Activated effector memory CD4-positive, alpha-beta T cell treated with anti-CD3 and anti-CD28 coated beads, Interleukin-2, amount 50 U/mL, for 16 hours (primary cell): Measurements from ENCODE around the gene BRMS1.
A peak's percentile ranks its signal among the peaks of the same experiment; 100 is the strongest.

Source experiments
- DNase-seq: peaks from one replicate; pipeline ENCODE4 v3.0.0-alpha.2; 2020

The BRMS1 gene

GRCh38 chr11:66336234-66337102, 8.4 kb downstream of the BRMS1 start, which contains the start of gene RIN1:
Gene RIN1 (minus strand): TSS chr11:66336434. CDS start chr11:66336402, 32 bp downstream.
- DNase-seq: peak; percentile 74

DNA sequence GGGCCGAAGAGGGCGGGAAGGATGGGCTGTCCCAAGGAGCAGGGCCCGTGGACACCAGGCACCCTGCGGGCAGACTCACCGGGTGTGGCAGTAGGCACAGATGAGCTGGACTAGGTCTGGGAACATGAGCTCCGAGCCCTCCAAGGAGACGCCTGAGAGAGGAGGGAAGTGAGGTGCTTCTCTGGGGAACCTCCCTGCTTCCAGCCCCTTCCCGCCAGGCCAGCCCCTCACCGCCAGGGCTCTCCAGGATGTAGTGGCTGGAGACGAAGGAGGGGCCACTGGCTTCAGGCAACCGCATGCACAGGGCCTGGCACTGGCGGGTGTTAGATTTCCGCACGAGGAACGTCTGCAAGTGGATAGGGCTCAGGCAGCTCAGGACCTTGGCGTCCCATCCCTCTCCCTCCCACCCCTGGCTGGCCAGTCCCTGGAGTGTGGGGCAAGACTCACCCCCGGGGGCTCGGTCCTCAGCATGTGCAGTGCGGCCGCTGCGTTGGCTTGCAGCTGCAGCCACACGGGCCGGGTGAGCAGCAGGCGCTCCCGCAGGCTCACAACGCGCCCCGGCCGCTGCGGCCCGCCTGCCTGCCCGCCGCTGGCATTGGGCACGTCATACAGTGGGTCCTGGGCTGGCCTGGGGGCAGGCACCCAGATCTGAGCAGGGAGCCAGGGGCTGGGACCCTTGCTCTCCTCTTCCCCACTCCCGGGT, 9.2 kb downstream of the BRMS1 start:
- DNase-seq: no peak

DNA sequence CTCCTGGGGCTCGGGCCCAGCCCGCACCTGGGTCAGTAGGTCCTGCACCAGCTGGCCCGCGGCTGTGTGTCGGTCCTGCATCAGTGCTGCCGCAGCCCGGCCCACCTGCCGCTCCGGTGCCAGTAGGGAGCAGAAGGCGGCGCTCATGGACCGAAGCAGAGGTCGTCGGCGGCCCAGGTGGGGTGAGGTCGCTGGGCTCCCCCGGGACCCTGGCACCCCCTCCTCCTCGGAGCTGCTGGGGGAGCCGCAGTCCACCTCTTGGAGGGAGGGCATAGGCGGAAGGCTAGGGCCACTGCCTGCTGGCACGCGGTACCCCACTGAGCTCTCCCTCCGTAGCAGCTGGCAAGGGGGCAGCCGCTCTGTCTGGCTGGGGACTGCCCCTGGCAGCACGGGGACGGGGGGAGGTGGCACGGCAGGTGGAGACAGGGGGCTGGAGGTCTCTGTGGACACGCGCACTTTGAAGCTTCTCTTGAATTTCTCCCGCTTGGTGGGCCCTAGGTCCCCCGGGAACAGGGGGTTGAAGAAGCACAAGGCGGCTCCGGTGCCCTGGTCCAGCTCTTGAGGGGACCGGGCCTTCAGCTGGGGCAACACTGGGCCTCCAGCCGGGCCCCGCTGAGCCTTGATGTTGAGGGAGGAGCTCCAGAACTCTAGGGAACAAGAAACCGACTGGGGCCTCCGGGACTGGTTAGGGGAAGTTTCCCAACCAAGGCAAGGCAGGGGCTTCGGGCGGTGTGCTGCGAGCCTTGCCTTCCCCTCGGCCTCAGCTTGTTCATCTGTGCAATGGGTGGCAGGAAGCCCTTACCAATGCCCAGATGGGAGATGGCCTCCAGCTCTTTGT, 10.1 kb downstream of the BRMS1 start:
- DNase-seq: no peak

DNA sequence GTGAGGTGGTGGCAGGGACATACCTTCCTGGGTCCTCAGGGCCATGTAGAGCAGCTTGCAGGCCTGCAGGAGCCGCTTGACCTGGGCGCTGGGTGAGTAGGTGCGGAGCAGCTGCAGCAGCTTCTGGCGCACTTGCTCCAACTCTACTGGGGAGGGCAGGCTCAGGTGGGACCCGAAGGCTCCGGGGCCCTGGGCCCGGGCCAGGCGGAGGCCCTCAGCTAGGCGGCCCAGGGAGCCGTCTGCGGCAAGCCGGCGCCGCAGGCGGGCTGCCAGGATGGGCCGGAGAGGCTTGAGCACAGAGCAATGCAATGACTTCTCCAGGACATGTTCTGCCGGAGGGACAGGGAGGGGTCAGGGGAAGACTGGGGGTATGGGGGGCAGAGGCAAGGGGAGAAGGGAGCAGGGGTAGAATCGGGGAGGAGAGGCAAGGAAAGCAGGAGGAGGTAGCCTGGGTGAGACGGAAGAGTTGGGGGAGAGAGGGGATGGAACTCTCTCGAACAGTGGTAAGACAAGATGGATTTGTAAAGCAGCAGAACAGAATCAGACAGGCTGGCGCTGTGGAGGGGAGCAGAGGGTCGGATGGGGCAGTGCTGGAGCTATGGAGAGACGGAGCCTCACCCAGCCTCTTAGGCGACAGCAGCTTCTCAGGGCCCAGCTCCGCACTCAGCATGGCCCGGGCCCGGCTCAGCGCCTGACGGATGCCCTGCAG, 10.9 kb downstream of the BRMS1 start:
- DNase-seq: no peak

- DNase-seq: no peak
These were observed 11.6 kb downstream of the BRMS1 start for GRCh38 chr11:66333220-66333877.

GRCh38 chr11:66332371-66333219, 12.3 kb downstream of the BRMS1 start:
- no peak for DNase-seq

DNA sequence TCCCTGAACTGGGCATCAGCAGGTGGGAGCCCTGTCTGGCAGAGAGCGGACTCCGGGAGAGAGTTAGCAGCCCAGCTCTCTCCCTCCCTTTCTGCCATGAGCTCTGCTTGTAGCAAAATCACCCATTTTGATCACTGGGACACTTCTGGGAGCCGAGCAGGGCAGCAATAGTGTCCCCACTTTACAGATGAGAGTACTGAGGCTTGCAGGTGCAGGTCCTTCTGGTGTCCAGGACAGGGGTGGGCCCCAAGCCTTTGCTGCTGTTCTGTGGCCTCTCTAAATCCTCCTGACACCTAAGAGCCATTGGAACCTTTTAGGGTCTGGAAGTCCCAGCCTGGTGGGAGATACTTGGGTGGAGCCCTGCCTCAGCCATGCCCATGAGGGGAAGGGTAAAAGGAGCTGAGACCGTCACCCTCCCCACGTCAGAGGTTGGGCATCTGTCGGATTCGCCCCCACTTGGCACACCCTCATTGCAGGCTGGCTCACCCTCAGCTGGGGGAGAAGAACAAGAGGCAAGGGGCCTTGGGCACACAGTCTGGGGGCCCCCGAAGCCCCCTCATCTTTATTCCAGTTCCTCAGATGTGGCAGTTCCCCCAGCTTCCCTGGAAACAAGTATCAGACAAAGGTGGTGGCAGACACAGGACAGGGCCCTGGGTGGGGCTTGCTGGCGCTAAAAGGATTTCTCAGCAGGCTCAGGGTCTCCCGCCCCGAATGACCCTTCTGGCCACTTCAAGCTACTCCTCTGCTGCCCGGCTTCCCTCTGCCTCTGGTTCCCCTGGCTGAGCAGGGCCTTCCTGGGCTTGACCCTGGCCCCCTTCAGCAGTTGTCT, 13.1 kb downstream of the BRMS1 start:
- no peak for DNase-seq

- no peak for DNase-seq
These were observed 14.0 kb downstream of the BRMS1 start for GRCh38 chr11:66330931-66331330.

- no peak for DNase-seq
These were observed 15.7 kb downstream of the BRMS1 start for GRCh38 chr11:66329165-66329673.

GRCh38 chr11:66328302-66329144, 16.4 kb downstream of the BRMS1 start:
- peak; percentile 92 for DNase-seq

DNA sequence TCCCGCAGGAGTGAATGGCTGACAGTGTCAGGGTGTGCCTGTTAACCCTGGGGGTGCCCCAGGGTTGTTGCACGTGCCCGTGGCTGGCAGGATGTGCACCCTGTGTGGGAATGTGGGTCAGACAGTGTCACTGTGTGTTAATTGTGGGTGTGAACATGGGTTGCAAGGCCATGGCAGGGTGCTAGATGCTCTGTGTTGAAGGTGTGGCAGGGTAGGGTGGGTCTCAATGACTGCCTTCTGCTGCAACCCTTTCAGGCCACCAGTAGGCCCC, 16.9 kb downstream of the BRMS1 start:
- no peak for DNase-seq

DNA sequence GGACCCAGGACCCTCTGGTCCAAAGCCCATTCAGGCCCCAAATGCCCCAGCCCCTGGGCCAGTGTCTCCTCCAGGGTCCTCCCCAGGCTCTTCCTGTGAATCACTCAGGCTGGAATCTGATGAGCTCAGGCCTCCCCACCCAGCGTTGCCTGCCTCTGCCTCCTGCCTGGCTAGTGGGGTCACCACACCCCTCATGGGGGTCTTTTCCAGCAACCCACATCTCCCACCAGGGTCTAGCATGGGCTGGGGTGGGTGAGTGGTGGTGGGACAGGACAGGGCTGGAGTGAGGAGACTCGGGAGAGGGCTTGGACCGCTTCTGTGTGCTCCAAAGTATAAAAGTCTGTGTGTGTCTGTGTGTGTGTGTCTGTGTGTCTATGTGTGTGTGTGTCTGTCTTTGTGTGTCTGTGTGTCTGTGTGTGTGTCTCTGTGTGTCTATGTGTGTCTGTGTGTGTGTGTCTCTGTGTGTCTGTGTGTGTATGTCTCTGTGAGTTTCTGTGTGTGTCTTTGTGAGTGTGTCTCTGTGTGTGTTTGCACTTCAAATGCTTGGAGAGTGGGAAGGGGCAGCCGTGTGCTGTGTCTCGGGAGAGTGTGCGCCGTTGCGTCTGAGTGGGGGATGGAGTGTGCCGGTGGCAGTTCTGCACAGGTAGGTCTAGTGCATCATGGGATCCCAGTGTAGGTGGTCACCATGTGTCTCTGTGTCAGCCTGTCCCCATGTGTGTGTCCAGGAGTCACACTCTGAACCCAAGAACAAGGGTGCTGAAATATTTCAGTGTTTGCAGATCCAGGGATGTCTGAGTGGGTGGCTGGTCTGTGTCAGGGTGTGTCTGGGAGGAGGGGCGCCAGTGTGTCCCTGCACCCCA, 17.5 kb downstream of the BRMS1 start:
- no peak for DNase-seq

DNA sequence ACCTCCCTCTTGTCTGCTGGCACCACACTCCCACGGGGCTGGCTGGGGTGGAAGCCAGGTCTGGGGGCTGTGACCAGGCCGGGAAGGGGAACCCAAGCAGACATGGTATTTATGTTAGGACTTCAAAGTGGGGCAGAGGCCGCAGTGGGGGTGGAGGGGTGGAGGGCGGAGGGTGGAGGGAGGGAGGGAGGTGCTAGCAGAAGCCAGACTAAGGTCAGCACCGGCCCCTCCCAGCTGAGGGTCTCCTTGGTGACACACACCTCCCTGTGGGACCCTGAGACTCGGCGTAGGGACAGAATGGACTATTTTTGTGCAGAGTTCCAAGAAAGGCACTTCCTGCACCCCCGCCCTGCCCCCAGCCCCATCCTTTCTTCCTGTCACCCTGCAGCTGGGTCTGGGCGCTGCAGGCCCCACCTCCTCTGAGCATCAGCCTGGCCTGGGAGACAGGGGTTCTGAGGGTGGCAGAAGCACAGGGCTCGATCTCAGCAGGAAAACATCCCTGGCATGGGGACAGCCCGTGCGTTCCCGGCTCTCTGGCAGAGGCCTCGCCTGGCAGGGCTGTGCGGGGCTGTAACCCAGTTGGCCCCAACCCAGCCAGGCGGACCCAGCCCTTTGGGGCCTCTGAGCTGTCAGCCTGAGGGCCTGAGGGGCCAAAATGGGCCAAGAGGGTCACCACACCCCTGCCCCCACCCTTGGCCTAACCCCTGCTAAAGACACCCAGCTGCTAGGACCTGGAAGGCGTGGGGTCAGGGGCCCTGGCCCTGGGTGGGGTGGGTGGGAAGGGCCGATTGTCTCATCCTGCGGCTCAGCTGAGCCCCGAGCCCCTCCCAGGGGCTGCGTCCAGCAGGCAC, 18.4 kb downstream of the BRMS1 start:
- DNase-seq: no peak

GRCh38 chr11:66325263-66325671, 19.6 kb downstream of the BRMS1 start:
- DNase-seq: no peak

- no peak for DNase-seq
These were observed 20.2 kb downstream of the BRMS1 start for GRCh38 chr11:66324664-66325063.

DNA sequence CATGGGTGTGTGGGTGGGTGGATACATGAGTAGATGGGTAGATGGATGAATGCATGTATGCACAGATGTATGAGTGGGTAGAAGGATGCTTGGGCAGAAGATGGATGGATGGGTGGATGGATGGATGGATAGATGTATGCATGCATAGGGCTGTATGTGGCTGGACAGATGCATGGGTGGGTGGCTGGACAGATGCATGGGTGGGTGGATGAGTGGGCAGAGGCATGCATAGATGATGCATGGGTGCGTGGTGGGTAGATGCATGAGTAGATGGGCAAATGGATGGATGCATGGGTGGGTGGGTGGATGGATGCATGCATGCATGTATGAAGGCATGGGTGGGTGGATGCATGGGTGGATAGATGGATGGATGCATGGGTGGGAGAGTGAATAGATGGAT, 21.2 kb downstream of the BRMS1 start:
- no peak for DNase-seq
